D341Med (cell line): ENCODE results near the gene THAP7.

ENCODE experiments used
- DNase-seq: peaks from one replicate; pipeline ENCODE4 v3.0.0; 2012; ENCODE audit warnings: low spot score

Gene THAP7

GRCh38 chr22:20993304-20994127 is 8.4 kb downstream of the THAP7 start:
- DNase-seq = no peak

GRCh38 chr22:20992456-20993303 is 9.2 kb downstream of the THAP7 start:
- DNase-seq = no peak

GRCh38 chr22:20992056-20992442 is 9.9 kb downstream of the THAP7 start:
- no peak for DNase-seq

GRCh38 chr22:20991252-20992055 is 10.5 kb downstream of the THAP7 start:
- DNase-seq = no peak

GRCh38 chr22:20990184-20991180 is 11.4 kb downstream of the THAP7 start:
- DNase-seq = no peak

GRCh38 chr22:20989323-20990138 is 12.4 kb downstream of the THAP7 start:
- DNase-seq = no peak

GRCh38 chr22:20988573-20989322 is 13.2 kb downstream of the THAP7 start:
- no peak for DNase-seq

- no peak for DNase-seq
These were observed 14.5 kb downstream of the THAP7 start for GRCh38 chr22:20987375-20987774.

GRCh38 chr22:20986365-20986764 is 15.6 kb downstream of the THAP7 start:
- DNase-seq = no peak

GRCh38 chr22:20985720-20986119 is 16.2 kb downstream of the THAP7 start:
- DNase-seq = no peak

- DNase-seq = no peak
These were observed 18.7 kb downstream of the THAP7 start for GRCh38 chr22:20983081-20983771.

GRCh38 chr22:20982563-20982882 is 19.4 kb downstream of the THAP7 start:
- DNase-seq = no peak

- DNase-seq = peak; percentile 94
These were observed 19.9 kb downstream of the THAP7 start, which contains the start of gene LZTR1 for GRCh38 chr22:20981787-20982562. TSS of gene LZTR1 (plus strand) at chr22:20982297. CDS start at chr22:20982372, 75 bp downstream.

GRCh38 chr22:20980938-20981722 is 20.8 kb downstream of the THAP7 start:
- no peak for DNase-seq

- DNase-seq = no peak
These were observed 21.4 kb downstream of the THAP7 start for GRCh38 chr22:20980523-20980922.

GRCh38 chr22:20979940-20980453 is 21.9 kb downstream of the THAP7 start:
- no peak for DNase-seq

- DNase-seq = no peak
These were observed 22.6 kb downstream of the THAP7 start for GRCh38 chr22:20979243-20979809.
